ENCODE data around the gene LIPC.

LIPC gene

DNA sequence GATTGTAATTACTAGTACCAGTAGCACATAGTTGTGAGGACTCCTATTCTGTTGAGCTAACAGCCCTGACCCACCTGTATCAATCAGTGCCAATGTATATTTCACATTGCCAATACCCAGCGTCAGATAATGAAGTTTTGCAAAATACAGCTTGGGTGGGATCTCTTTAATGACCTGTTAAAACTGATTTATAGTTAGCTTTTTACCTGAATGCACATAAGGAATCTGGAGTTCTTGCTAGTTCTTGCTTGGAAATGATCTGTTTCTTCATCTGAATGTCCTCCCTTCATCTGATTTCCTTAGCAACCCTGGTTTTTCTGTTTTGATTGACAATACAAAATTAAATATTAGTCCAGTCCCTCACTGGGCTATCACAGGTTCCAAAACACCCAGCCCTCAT lies 62.8 kb downstream of the LIPC start:
- in situ Hi-C loops (cut with MboI; ENCODE audit: low sequenced_read_pairs, unreplicated experiment), result no loop called here

DNA sequence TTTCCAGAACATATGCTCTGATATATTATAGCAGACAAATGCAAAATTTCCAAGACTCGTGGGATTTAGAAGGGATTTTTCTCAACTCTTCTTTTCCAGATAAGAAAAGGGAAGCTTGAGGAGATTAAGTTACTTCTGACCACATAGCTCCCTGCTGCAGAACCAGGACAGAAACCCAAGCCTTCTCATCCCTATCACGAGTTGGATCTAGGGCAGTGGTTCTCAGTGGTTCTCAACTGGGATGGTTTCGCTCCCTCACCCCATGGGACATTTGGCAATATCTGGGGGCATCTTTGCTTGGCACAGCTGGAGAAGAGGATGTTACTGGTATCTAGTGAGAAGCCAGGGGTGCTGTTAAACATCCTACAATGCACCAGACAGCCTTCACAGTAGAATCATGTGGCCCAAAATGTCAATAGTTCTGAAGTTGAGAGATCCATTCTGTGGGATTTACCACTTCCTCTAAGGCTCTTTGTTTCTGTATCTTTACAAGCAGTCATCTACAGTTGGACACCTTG lies 64.2 kb downstream of the LIPC start:
- TF ChIP-seq, protein P1, sequence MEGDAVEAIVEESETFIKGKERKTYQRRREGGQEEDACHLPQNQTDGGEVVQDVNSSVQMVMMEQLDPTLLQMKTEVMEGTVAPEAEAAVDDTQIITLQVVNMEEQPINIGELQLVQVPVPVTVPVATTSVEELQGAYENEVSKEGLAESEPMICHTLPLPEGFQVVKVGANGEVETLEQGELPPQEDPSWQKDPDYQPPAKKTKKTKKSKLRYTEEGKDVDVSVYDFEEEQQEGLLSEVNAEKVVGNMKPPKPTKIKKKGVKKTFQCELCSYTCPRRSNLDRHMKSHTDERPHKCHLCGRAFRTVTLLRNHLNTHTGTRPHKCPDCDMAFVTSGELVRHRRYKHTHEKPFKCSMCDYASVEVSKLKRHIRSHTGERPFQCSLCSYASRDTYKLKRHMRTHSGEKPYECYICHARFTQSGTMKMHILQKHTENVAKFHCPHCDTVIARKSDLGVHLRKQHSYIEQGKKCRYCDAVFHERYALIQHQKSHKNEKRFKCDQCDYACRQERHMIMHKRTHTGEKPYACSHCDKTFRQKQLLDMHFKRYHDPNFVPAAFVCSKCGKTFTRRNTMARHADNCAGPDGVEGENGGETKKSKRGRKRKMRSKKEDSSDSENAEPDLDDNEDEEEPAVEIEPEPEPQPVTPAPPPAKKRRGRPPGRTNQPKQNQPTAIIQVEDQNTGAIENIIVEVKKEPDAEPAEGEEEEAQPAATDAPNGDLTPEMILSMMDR (IDR thresholded peaks at IDR 0.05; ENCODE audit: borderline replicate concordance, control extremely low read depth, extremely low read depth, insufficient read depth, missing control alignments), result no peak
- DNase-seq (ENCODE audit: low spot score), result no peak
- in situ Hi-C loops (cut with MboI; ENCODE audit: low sequenced_read_pairs, unreplicated experiment), result no loop called here

More for the DNA sequence above, 62.8 kb downstream of the LIPC start:
- TF ChIP-seq, protein P1 (IDR thresholded peaks at IDR 0.05; ENCODE audit: borderline replicate concordance, control extremely low read depth, extremely low read depth, insufficient read depth, missing control alignments), result no peak
- DNase-seq (ENCODE audit: low spot score), result no peak

DNA sequence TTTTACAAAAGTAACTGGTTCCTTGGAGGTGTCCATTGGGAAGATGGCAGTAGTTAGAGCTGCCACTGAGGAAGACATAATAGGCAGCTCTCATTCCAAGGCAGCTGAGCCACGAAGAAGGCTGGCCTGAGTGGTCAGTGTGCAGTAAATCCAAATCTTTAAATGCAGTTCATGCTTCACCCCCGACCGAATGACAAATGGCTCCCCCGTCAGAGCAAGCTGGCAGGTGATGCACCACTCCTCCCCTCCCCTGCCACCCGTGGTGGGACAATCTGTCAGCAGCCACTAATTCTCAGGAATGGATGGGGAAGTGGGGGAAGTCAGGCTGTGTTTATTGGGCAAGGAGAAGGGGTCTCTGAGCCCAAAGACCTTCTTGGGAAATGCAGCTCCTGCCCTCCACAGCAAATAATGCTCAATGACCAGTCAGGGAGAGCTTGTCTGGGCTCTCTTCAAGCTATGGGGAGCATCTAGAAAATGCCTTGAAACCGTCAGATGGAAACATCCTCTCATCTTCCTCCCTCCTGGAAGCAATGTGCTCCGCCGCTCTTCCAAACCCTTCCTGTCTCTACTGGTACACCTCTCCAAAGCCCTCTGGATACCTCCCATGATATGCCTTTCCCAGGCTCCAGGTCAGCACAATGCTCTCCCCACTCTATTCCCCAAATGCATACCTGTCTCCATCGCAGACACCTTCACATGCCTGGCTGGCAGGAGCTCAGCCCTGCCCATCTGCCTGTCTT lies 65.4 kb downstream of the LIPC start:
- in situ Hi-C loops (cut with MboI; ENCODE audit: low sequenced_read_pairs, unreplicated experiment), result no loop called here

DNA sequence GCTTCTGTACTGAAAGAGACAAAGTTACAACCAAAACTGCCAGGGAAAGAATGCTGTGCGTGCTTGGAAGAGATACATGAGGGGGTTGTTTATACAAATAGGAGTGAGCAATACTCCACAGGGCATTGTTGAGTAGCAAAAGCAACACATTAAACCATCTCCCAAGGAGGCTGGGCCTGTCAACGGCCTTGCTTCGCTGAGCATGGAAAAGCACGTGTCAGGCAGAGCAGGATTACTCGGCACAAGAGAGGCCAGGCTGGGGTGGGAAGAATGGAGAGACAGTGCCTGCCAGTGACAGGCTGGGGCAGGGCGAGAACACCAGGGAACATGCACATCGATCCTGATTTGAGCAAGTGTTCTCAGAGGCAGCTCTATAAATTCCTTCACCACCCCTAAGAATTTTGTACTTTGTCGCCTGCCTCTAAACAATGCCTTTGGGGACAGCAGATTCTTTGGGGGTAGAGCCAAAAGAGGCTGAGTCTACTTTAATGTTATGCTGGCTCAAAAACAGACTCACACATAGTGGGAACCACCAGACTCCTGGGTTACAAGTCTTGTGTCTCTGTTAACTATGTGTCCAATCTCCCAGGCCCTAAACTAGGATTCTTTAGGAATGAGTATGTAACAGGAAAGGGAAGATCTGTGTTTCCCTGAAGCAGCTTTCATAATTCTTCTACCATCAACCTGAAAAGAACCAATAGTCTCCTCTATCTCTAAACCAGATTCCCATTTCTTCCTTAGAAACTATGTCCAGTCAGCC lies 67.2 kb downstream of the LIPC start:
- TF ChIP-seq, protein P1 (IDR thresholded peaks at IDR 0.05; ENCODE audit: borderline replicate concordance, control extremely low read depth, extremely low read depth, insufficient read depth, missing control alignments), result no peak
- in situ Hi-C loops (cut with MboI; ENCODE audit: low sequenced_read_pairs, unreplicated experiment), result no loop called here
- DNase-seq (ENCODE audit: low spot score), result no peak

More for the DNA sequence above, 65.4 kb downstream of the LIPC start:
- DNase-seq (ENCODE audit: low spot score), result no peak
- TF ChIP-seq, protein P1 (IDR thresholded peaks at IDR 0.05; ENCODE audit: borderline replicate concordance, control extremely low read depth, extremely low read depth, insufficient read depth, missing control alignments), result no peak

DNA sequence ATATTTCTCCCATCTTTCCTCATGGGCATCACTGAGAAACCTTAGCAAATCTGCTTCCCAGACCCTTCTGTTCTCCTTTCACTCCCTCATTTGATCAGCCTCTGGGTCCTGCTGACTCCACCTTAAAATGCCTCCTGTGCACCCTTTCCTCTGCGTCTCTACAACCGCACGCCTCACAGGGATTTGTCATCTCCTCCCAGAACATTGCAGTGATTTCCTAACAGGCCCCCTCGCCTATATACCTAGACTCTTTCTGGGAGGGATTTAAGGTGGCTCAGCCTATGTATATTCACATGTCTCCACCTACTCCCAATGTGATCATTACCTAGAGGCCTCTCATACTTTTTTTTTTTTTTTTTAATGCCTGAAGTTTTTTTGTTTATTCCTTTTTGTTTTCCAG lies 69.2 kb downstream of the LIPC start:
- in situ Hi-C loops (cut with MboI; ENCODE audit: low sequenced_read_pairs, unreplicated experiment), result no loop called here

DNA sequence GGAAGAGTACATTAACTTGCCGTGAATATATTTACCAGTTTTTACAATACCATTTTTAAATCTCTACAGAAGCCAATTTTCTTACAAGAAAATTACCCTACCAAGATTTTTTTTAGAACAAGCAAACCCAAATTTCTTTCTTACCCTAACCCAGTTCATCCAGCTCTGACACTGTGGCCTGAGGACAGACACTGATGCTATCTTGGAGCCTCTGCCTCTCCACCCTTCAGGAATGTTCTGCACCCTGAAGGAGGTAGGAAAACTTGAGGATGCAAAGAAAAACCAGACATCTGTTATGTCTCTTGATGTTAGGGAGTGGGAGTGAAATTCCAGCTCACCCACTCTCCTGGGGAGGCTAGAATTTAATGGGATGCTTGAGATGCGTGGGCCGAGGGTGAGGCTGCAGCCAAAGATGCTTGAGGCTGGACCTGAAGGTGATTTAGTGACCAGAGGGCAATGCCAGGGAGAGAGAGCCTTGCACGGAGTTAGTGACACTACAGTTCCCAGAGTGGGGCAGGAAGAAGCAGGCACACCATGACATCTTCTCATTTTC lies 69.9 kb downstream of the LIPC start:
- in situ Hi-C loops (cut with MboI; ENCODE audit: low sequenced_read_pairs, unreplicated experiment), result no loop called here
- DNase-seq (ENCODE audit: low spot score), result no peak
- TF ChIP-seq, protein P1 (IDR thresholded peaks at IDR 0.05; ENCODE audit: borderline replicate concordance, control extremely low read depth, extremely low read depth, insufficient read depth, missing control alignments), result no peak

More for the DNA sequence above, 69.2 kb downstream of the LIPC start:
- DNase-seq (ENCODE audit: low spot score), result no peak
- TF ChIP-seq, protein P1 (IDR thresholded peaks at IDR 0.05; ENCODE audit: borderline replicate concordance, control extremely low read depth, extremely low read depth, insufficient read depth, missing control alignments), result no peak

Data from GM13976 (cell line).